DLD1 (cell line): ENCODE measurements around the gene OOSP3.

Experiments used
- in situ Hi-C: cut with HindIII; loops from 2 replicates; pipeline ENCODE4 v1.10.0; 2017; ENCODE audit warnings: low sequenced_read_pairs

OOSP3 gene

DNA sequence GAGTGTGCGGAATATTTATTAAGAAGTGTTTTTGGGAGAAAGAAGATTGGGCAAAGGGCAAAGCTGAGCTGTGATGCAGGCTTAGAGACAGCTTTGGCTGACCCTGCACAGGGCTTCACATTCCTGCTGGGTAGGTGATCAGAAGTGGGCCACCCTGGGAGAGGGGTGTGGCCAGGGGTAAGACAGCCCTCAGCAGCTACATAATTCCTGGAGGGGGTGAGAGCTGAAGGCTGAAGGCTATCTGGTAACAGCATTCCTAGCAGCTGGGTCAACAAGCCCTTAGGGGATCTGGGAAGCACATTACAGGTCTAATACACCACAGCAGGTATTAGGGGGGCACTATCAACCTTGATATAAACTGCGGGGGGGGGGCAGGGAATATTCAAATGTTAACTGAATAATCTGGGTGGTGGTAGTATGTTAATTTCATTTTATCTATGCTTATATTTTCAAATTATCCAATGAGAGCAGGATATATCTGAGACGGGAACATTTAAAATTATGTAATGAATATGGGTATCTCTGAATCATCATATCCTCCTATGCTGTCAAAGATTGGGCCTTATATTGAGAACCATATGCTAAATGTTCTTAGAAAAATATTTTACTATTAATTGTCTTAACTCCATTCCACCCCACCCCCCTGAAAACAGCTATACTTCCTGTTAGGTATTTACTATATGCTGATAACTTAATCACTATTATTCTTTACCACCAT, 65.6 kb downstream of the OOSP3 start:
- in situ Hi-C loops = no loop called here

DNA sequence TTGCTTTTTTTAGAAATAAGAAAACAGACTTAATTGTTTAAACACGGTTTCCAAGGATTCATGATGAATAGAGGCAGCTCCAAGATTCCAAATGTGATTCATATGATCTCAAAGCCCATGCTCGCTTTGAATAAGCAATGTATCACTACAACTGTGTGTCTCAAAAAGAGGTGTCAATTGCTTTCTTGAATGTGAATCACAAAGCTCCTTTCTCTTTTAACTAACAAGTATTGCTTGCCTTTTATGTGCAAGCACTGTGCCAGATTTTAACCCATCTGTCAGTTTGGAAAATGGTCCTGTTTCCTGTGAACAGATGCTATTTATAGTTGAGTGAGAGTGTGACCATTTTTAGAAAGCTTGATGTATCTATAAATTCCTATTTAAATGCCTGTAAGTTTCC, 66.1 kb downstream of the OOSP3 start:
- in situ Hi-C loops = no loop called here
